HG03175 (cell line): Measurements from ENCODE around the gene RCE1.
"Not testable (repeated sequence)": the region's sequence is repeated elsewhere in the genome, so short reads cannot be mapped to it uniquely, and the experiment has no call there.

Source experiments
- ATAC-seq: cut with Tn5 transposase; IDR thresholded peaks from one replicate; pipeline ENCODE4 v1.9.1; 2021; ENCODE audit warnings: mild to moderate bottlenecking, moderate library complexity; ENCODE audit not compliant: unreplicated experiment

The RCE1 gene

GRCh38 chr11:66842896-66843775 is at the start of gene RCE1:
TSS of gene RCE1 (plus strand) at chr11:66843441. CDS start at chr11:66843456, 15 bp downstream.
- peak; percentile 82 for ATAC-seq

- ATAC-seq = not testable (repeated sequence)
Measured at GRCh38 chr11:66799815-66800214, 43.4 kb upstream of the RCE1 start.

- peak; percentile 64 for ATAC-seq
Measured at GRCh38 chr11:66800720-66801428, 42.4 kb upstream of the RCE1 start.

GRCh38 chr11:66809592-66809991 is 33.6 kb upstream of the RCE1 start:
- no peak for ATAC-seq

- no peak for ATAC-seq
Measured at GRCh38 chr11:66810576-66811185, 32.6 kb upstream of the RCE1 start.

- no peak for ATAC-seq
Measured at GRCh38 chr11:66814678-66815077, 28.6 kb upstream of the RCE1 start.

- ATAC-seq = no peak
Measured at GRCh38 chr11:66815646-66816045, 27.6 kb upstream of the RCE1 start.

GRCh38 chr11:66818231-66818955 is 24.8 kb upstream of the RCE1 start:
- ATAC-seq = no peak

GRCh38 chr11:66820381-66820780 is 22.9 kb upstream of the RCE1 start:
- ATAC-seq = no peak

GRCh38 chr11:66820901-66821300 is 22.3 kb upstream of the RCE1 start:
- ATAC-seq = no peak

GRCh38 chr11:66823700-66824099 is 19.5 kb upstream of the RCE1 start:
- no peak for ATAC-seq

GRCh38 chr11:66824573-66824972 is 18.7 kb upstream of the RCE1 start:
- not testable (repeated sequence) for ATAC-seq

- no peak for ATAC-seq
Measured at GRCh38 chr11:66834539-66834845, 8.7 kb upstream of the RCE1 start.

GRCh38 chr11:66834943-66835342 is 8.3 kb upstream of the RCE1 start:
- ATAC-seq = no peak

- ATAC-seq = no peak
Measured at GRCh38 chr11:66835768-66836405, 7.4 kb upstream of the RCE1 start.

- ATAC-seq = no peak
Measured at GRCh38 chr11:66840317-66841091, 2.7 kb upstream of the RCE1 start.

- no peak for ATAC-seq
Measured at GRCh38 chr11:66841861-66842260, 1.4 kb upstream of the RCE1 start.

GRCh38 chr11:66842501-66842895 is 743 bp upstream of the RCE1 start:
- no peak for ATAC-seq

GRCh38 chr11:66843776-66844495 is 695 bp downstream of the RCE1 start:
- ATAC-seq = no peak
